A549 (cell line): ENCODE results near the gene ZPBP2. TPM values are rescaled to one million over a fixed set of nuclear protein-coding genes. Genes with fewer than 3 reads are reported as not detected.
"Not testable (repeated sequence)": the region's sequence is repeated elsewhere in the genome, so short reads cannot be mapped to it uniquely, and the experiment has no call there.

Experiments used
- ATAC-seq, 2 experiments: fragments of 200-7000 bp in 1 of 2; fragments of >200 bp in 1 of 2; cut with Nextera tagmentation in 1 of 2; cut with Tn5 transposase in 1 of 2; 3 replicates each; pipeline versions ENCODE4 v1.8.0 to v1.9.1; 2018 to 2020; ENCODE audit warnings: mild to moderate bottlenecking in 1 of 2, moderate library complexity in 1 of 2
- CTCF ChIA-PET: fragments of 300-600 bp; sonication (Branson Sonifier 250); formaldehyde crosslinking; extraction: SDS; loops from one replicate; lab custom pipeline; 2021; ENCODE audit warnings: antibody characterized with exemption, inconsistent platforms; lab: Yijun Ruan, JAX
- POLR2A ChIA-PET: fragments of 350-600 bp; formaldehyde crosslinking; extraction: SDS; loops from one replicate; lab custom pipeline; 2021; ENCODE audit warnings: antibody characterized with exemption, inconsistent platforms; lab: Yijun Ruan, JAX
- DNase-seq, 2 experiments: peaks; one replicate each; pipeline versions ENCODE4 v3.0.0 to v3.0.0-alpha.2; 2011 to 2016; ENCODE audit warnings: low read depth in 1 of 2, low spot score in 1 of 2
- FAIRE-seq: peaks from 2 replicates; lab custom pipeline; 2011; peaks lifted over from hg19 to GRCh38; lab: Jason Lieb, UNC
- H3K27ac ChIP-seq, 2 experiments: fragments of >200 bp; sonication (Bioruptor Twin); formaldehyde crosslinking; 3 replicates each; pipeline ENCODE4 v1.5.1; 2016 to 2017
- H3K4me1 ChIP-seq: fragments of >200 bp; sonication (Bioruptor Twin); formaldehyde crosslinking; 3 replicates; pipeline ENCODE4 v1.6.1; 2016
- H3K4me2 ChIP-seq: fragments of >200 bp; sonication (Bioruptor Twin); formaldehyde crosslinking; 3 replicates; pipeline ENCODE4 v1.6.1; 2016
- H3K4me3 ChIP-seq: fragments of >200 bp; sonication (Bioruptor Twin); formaldehyde crosslinking; 3 replicates; pipeline ENCODE4 v1.5.1; 2016
- H3K9me3 ChIP-seq: fragments of >200 bp; sonication (Bioruptor Twin); formaldehyde crosslinking; 3 replicates; pipeline ENCODE4 v1.6.1; 2016
- CBX8 ChIP-seq: fragments of 200-600 bp; sonication (generic); IDR thresholded peaks from 2 replicates; pipeline ENCODE4 v1.6.1; 2016
- CHD2 ChIP-seq: fragments of 150-350 bp; IDR thresholded peaks from 2 replicates; pipeline ENCODE4 v1.6.1; 2014; ENCODE audit warnings: low read length; ENCODE audit not compliant: partially characterized antibody
- EHF ChIP-seq: fragments of 250-450 bp; sonication (Bioruptor Pico); IDR thresholded peaks from 2 replicates; pipeline ENCODE4 v1.5.0; 2020; ENCODE audit warnings: mild to moderate bottlenecking
- ESRRA ChIP-seq: fragments of 150-350 bp; IDR thresholded peaks from 2 replicates; pipeline ENCODE4 v1.6.1; 2014; ENCODE audit warnings: mild to moderate bottlenecking, low read length, borderline replicate concordance
- FOSL2 ChIP-seq, 2 experiments: fragments of 450-650 bp in 1 of 2; fragments of >200 bp in 1 of 2; sonication (Bioruptor Twin) in 1 of 2; formaldehyde crosslinking; IDR thresholded peaks; 2 replicates each; pipeline versions ENCODE4 v1.5.0 to v1.6.1; 2016 to 2020; ENCODE audit warnings: mild to moderate bottlenecking in 1 of 2, moderate library complexity in 1 of 2
- FOXS1 ChIP-seq: fragments of 250-450 bp; sonication (Bioruptor Pico); IDR thresholded peaks from 2 replicates; pipeline ENCODE4 v1.5.0; 2020; ENCODE audit warnings: mild to moderate bottlenecking, moderate library complexity
- HES2 ChIP-seq: fragments of >200 bp; sonication (Bioruptor Twin); formaldehyde crosslinking; IDR thresholded peaks from 2 replicates; pipeline ENCODE4 v1.6.1; 2016
- HMGXB4 ChIP-seq: fragments of 250-450 bp; sonication (Bioruptor Pico); IDR thresholded peaks from 2 replicates; pipeline ENCODE4 v1.5.0; 2021; ENCODE audit warnings: mild to moderate bottlenecking, moderate library complexity, borderline replicate concordance
- KDM5A ChIP-seq: fragments of 200-600 bp; sonication (generic); IDR thresholded peaks from 2 replicates; pipeline ENCODE4 v1.6.1; 2016; ENCODE audit warnings: antibody characterized with exemption, mild to moderate bottlenecking
- MYC ChIP-seq: IDR thresholded peaks from 2 replicates; pipeline ENCODE4 v1.6.1; 2012; ENCODE audit warnings: mild to moderate bottlenecking, inconsistent platforms, low read length, improper control_type of control experiment, borderline replicate concordance
- NFE2L2 ChIP-seq: fragments of 150-350 bp; conservative IDR thresholded peaks from 2 replicates; pipeline ENCODE4 v1.6.1; 2014; ENCODE audit warnings: low read length
- NPAS2 ChIP-seq: fragments of 250-450 bp; sonication (Bioruptor Pico); IDR thresholded peaks from 2 replicates; pipeline ENCODE4 v1.8.0; 2022; ENCODE audit warnings: mild to moderate bottlenecking, moderate library complexity, borderline replicate concordance
- NR3C1 ChIP-seq: fragments of >200 bp; sonication (Bioruptor Twin); formaldehyde crosslinking; IDR thresholded peaks from 3 replicates; pipeline ENCODE4 v1.6.1; 2017
- PHF8 ChIP-seq: fragments of 200-600 bp; sonication (generic); IDR thresholded peaks from 2 replicates; pipeline ENCODE4 v1.6.1; 2016; ENCODE audit warnings: low read depth, mild to moderate bottlenecking, antibody characterized with exemption, moderate library complexity, borderline replicate concordance
- RNF2 ChIP-seq: fragments of 200-600 bp; sonication (generic); IDR thresholded peaks from 2 replicates; pipeline ENCODE4 v1.6.1; 2016; ENCODE audit warnings: low read depth, mild to moderate bottlenecking, antibody characterized with exemption, moderate library complexity, borderline replicate concordance
- SREBF2 ChIP-seq: fragments of 450-650 bp; IDR thresholded peaks from 2 replicates; pipeline ENCODE4 v1.6.1; 2014; ENCODE audit warnings: mild to moderate bottlenecking, moderate library complexity
- TFCP2L1 ChIP-seq: fragments of 250-450 bp; sonication (Bioruptor Pico); IDR thresholded peaks from 2 replicates; pipeline ENCODE4 v1.5.0; 2021; ENCODE audit warnings: mild to moderate bottlenecking
- TP53 ChIP-seq: fragments of 250-450 bp; sonication (Bioruptor Pico); IDR thresholded peaks from 2 replicates; pipeline ENCODE4 v1.5.0; 2021; ENCODE audit warnings: mild to moderate bottlenecking, moderate library complexity
- USF2 ChIP-seq: fragments of 450-650 bp; IDR thresholded peaks from 2 replicates; pipeline ENCODE4 v1.6.1; 2014; ENCODE audit warnings: antibody characterized with exemption
- ZFP36 ChIP-seq: fragments of 450-650 bp; IDR thresholded peaks from 2 replicates; pipeline ENCODE4 v1.6.1; 2014; ENCODE audit warnings: borderline replicate concordance; ENCODE audit not compliant: partially characterized antibody
- ZNF302 ChIP-seq: fragments of 250-450 bp; sonication (Bioruptor Pico); IDR thresholded peaks from 2 replicates; pipeline ENCODE4 v1.9.0; 2021; ENCODE audit warnings: inconsistent platforms, mild to moderate bottlenecking, moderate library complexity
- ZSCAN20 ChIP-seq: fragments of 250-450 bp; sonication (Bioruptor Pico); IDR thresholded peaks from 2 replicates; pipeline ENCODE4 v1.8.0; 2022; ENCODE audit warnings: mild to moderate bottlenecking, moderate library complexity
- WGBS: methylation state at CpG from one replicate; pipeline ENCODE4 v1.1.6; 2017; ENCODE audit errors: missing lambda C conversion rate; 5-methylcytosine and 5-hydroxymethylcytosine counted together
- polyA plus RNA-seq, 4 experiments: library from polyadenylated mRNA; depleted of rRNA in 3 of 4; stranded (reverse); fragments of >200 nt; fragmentation: RNase III in 1 of 4; extraction: RNeasy Plus Mini Kit Qiagen cat#74134 plus additional on column Dnase treatment in 1 of 4; gene quantifications; 2 replicates in 3 of 4; 3 replicates in 1 of 4; pipeline ENCODE4 v1.2.3, GENCODE V29; 2011 to 2017
- TF ChIP-seq, protein P1 (sequence below): fragments of 250-450 bp; sonication (Bioruptor Pico); IDR thresholded peaks from 2 replicates; pipeline ENCODE4 v1.5.0; 2020; ENCODE audit warnings: low read depth, mild to moderate bottlenecking, moderate library complexity
- TF ChIP-seq, protein P2 (sequence below): fragments of >200 bp; sonication (Bioruptor Twin); formaldehyde crosslinking; IDR thresholded peaks from 3 replicates; pipeline ENCODE4 v1.6.1; 2016
- TF ChIP-seq, protein P3 (sequence below): IDR thresholded peaks from 2 replicates; pipeline ENCODE4 v1.6.1; 2012; ENCODE audit warnings: low read depth, borderline replicate concordance

The ZPBP2 gene
- polyA plus RNA-seq, 2 of the 4 experiments (the other 2 are of a cell fraction), result not detected

- Histone ChIP-seq H3K4me1 (no peaks in the 10 kb centered on the region), H3K27ac (no peak overlapping the region), H3K4me2 (no peak overlapping the region), H3K9me3 (no peaks in the 10 kb centered on the region), H3K4me3 (no peak overlapping the region)
- POLR2A ChIA-PET, result no interaction called here
- DNase-seq (no peak), ATAC-seq (no peak), FAIRE-seq (no peak)
- TF ChIP-seq ZFP36 (peak; percentile 2), CBX8 (peak; percentile 81; the same call in 1 of the 2 replicates), FOSL2 (IDR thresholded peaks at IDR 0.05) (no peak), FOSL2 (CRISPR knock-in tag; IDR thresholded peaks at IDR 0.05) (no peak), NFE2L2 (no peak), ESRRA (no peak), TFCP2L1 (CRISPR knock-in tag) (no peak), RNF2 (peak; percentile 23; the same call in 1 of the 2 replicates), HMGXB4 (no peak)
- TF ChIP-seq, protein P1, sequence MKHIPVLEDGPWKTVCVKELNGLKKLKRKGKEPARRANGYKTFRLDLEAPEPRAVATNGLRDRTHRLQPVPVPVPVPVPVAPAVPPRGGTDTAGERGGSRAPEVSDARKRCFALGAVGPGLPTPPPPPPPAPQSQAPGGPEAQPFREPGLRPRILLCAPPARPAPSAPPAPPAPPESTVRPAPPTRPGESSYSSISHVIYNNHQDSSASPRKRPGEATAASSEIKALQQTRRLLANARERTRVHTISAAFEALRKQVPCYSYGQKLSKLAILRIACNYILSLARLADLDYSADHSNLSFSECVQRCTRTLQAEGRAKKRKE (CRISPR knock-in tag), result no peak
- CTCF ChIA-PET, result interaction anchor here (0.6 to 1.2 kb wide), 4 partner anchors 18 to 1111 kb away, joined by 3 to 4 read pairs (median 3); no protein-coding TSS in a partner anchor
- WGBS, result 35% methylated on average over 4 of the region's 4 CpGs
These were observed 21.8 kb upstream of the ZPBP2 start for GRCh38 chr17:39846205-39846604.

DNA sequence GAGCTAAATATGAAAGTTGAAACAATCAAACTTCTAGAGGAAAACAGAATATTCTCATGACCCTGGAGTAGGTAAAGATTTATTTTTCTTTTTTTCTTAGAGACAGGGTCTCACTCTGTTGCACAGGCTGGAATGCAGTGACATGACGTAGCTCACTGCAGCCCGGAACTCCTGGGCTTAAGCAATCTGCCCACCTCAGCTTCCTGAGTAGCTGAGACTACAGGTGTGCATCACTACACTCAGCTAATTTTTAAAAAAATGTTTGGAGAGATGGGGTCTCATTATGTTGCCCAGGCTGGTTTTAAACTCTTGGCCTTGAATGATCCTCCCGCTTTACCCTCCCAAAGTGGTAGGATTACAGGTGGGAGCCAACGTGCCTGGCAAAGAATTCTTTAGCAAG lies 19.4 kb upstream of the ZPBP2 start:
- H3K9me3 ChIP-seq, result no peaks in the 10 kb centered on the region
- ChIA-PET POLR2A (interaction anchor here (0.5 kb wide), 1 partner anchor 9 kb away, joined by 3 read pairs; no protein-coding TSS in a partner anchor), CTCF (interaction anchor here (0.8 to 1.1 kb wide), 3 partner anchors 9 to 27 kb away, joined by 3 read pairs; no protein-coding TSS in a partner anchor)
- WGBS, result 47% methylated on average over 4 of the region's 4 CpGs
- DNase-seq (no peak), FAIRE-seq (no peak), ATAC-seq (no peak)
- H3K4me3 ChIP-seq, result no peak overlapping the region
- no peaks in the 10 kb centered on the region for H3K4me1 ChIP-seq
- no peak overlapping the region for H3K27ac ChIP-seq
- H3K4me2 ChIP-seq, result no peak overlapping the region
- TF ChIP-seq FOXS1 (CRISPR knock-in tag) (no peak), PHF8 (no peak), ZFP36 (no peak), SREBF2 (no peak), FOSL2 (IDR thresholded peaks at IDR 0.05) (no peak), FOSL2 (CRISPR knock-in tag; IDR thresholded peaks at IDR 0.05) (no peak), ZNF302 (CRISPR knock-in tag) (no peak), NR3C1 (no peak), CHD2 (no peak), EHF (CRISPR knock-in tag) (no peak), ZSCAN20 (CRISPR knock-in tag) (no peak), NPAS2 (CRISPR knock-in tag) (no peak), RNF2 (no peak), MYC (no peak), KDM5A (no peak), TP53 (no peak), TFCP2L1 (CRISPR knock-in tag) (no peak), HES2 (no peak), USF2 (no peak)
- TF ChIP-seq, protein P2, sequence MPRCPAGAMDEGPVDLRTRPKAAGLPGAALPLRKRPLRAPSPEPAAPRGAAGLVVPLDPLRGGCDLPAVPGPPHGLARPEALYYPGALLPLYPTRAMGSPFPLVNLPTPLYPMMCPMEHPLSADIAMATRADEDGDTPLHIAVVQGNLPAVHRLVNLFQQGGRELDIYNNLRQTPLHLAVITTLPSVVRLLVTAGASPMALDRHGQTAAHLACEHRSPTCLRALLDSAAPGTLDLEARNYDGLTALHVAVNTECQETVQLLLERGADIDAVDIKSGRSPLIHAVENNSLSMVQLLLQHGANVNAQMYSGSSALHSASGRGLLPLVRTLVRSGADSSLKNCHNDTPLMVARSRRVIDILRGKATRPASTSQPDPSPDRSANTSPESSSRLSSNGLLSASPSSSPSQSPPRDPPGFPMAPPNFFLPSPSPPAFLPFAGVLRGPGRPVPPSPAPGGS, result no peak
- TF ChIP-seq, protein P3, sequence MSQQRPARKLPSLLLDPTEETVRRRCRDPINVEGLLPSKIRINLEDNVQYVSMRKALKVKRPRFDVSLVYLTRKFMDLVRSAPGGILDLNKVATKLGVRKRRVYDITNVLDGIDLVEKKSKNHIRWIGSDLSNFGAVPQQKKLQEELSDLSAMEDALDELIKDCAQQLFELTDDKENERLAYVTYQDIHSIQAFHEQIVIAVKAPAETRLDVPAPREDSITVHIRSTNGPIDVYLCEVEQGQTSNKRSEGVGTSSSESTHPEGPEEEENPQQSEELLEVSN, result no peak

DNA sequence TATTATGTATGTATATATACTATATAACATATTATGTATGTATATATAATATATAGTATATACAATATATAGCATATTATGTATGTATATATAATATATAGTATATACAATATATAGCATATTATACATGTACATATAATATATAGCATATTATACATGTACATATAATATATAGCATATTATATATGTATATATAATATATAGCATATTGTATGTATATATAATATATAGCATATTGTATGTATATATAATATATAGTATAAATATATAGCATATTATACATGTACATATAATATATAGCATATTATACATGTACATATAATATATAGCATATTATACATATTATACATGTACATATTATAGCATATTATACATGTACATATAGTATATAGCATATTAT lies 17.8 kb upstream of the ZPBP2 start:
- ATAC-seq, CTCF ChIA-PET, H3K4me1 ChIP-seq, H3K9me3 ChIP-seq, H3K27ac ChIP-seq, H3K4me3 ChIP-seq, H3K4me2 ChIP-seq, POLR2A ChIA-PET, FAIRE-seq, DNase-seq: not testable (repeated sequence)
